K562 (cell line): Measurements from ENCODE around the gene OGDH. TPM values are rescaled to one million over a fixed set of nuclear protein-coding genes. Genes with fewer than 3 reads are reported as not detected.

ENCODE experiments used
- CREB1 ChIP-seq, 2 experiments: sonication (generic) in 1 of 2; formaldehyde crosslinking in 1 of 2; IDR thresholded peaks; 2 replicates each; pipeline versions ENCODE4 v1.6.1 to v1.8.0; 2012 to 2022; ENCODE audit warnings: inconsistent platforms in 1 of 2, mild to moderate bottlenecking in 1 of 2, missing genetic modification reagents in 1 of 2, moderate library complexity in 1 of 2
- HCFC1 ChIP-seq: IDR thresholded peaks from 2 replicates; pipeline ENCODE4 v1.6.1; 2012; ENCODE audit warnings: low read depth, low read length, improper control_type of control experiment
- MAZ ChIP-seq, 2 experiments: fragments of 450-650 bp in 1 of 2; sonication (generic) in 1 of 2; formaldehyde crosslinking; IDR thresholded peaks in 1 of 2; conservative IDR thresholded peaks in 1 of 2; 2 replicates each; pipeline versions ENCODE4 v1.4.0 to v1.5.0; 2020; ENCODE audit warnings: mild to moderate bottlenecking in 1 of 2, missing genetic modification reagents in 1 of 2
- PML ChIP-seq: IDR thresholded peaks from 2 replicates; pipeline ENCODE4 v1.6.1; 2012; ENCODE audit warnings: low read length, inconsistent platforms
- TAF1 ChIP-seq: IDR thresholded peaks from 2 replicates; pipeline ENCODE4 v1.6.1; 2011; ENCODE audit warnings: mild to moderate bottlenecking, low read length, moderate library complexity; ENCODE audit not compliant: insufficient read depth, control insufficient read depth, severe bottlenecking; ENCODE audit errors: extremely low read depth
- ZKSCAN3 ChIP-seq: fragments of 250-450 bp; sonication (Bioruptor Pico); IDR thresholded peaks from 2 replicates; pipeline ENCODE4 v1.4.0; 2020
- ZNF561 ChIP-seq: fragments of 450-650 bp; formaldehyde crosslinking; conservative IDR thresholded peaks from 2 replicates; pipeline ENCODE4 v1.4.0; 2020; ENCODE audit warnings: mild to moderate bottlenecking, moderate library complexity
- polyA plus RNA-seq, 8 experiments: library from polyadenylated mRNA; depleted of rRNA in 4 of 8; stranded (reverse) in 5 of 8; unstranded in 3 of 8; fragments of >200 nt; fragmentation: Nextera tagmentation in 2 of 8; fragmentation: Illumina TruSeq in 1 of 8; extraction: Ambion mirVana in 2 of 8; extraction: Trizol in 1 of 8; gene quantifications; 2 replicates each; pipeline versions ENCODE4 v1.2.1 to v1.2.3, GENCODE V29; 2011 to 2014; ENCODE audit warnings: inconsistent platforms in 1 of 8, missing spikeins in 1 of 8
- total RNA-seq, 7 experiments: library from RNA; depleted of rRNA in 6 of 7; stranded (reverse); fragments of >200 nt in 6 of 7; fragmentation: Illumina TruSeq in 2 of 7; extraction: Trizol in 2 of 7; gene quantifications; 2 replicates each; pipeline versions ENCODE4 v1.2.1 to v1.2.3, GENCODE V29; 2011 to 2021; ENCODE audit warnings: low replicate concordance in 1 of 7
- TF ChIP-seq, protein P1 (sequence below): fragments of 150-350 bp; conservative IDR thresholded peaks from 2 replicates; pipeline ENCODE4 v1.6.1; 2014; ENCODE audit warnings: low read length
- TF ChIP-seq, protein P2 (sequence below): fragments of 250-450 bp; sonication (Bioruptor Pico); IDR thresholded peaks from 2 replicates; pipeline ENCODE4 v1.9.0; 2021; ENCODE audit warnings: mild to moderate bottlenecking, inconsistent platforms
- TF ChIP-seq, protein P3 (sequence below): fragments of 250-450 bp; sonication (Bioruptor Pico); IDR thresholded peaks from 2 replicates; pipeline ENCODE4 v1.4.0; 2020; ENCODE audit warnings: borderline replicate concordance
- TF ChIP-seq, protein P4 (sequence below): fragments of 200-800 bp; sonication (Bioruptor generic); IDR thresholded peaks from 2 replicates; pipeline ENCODE4 v1.6.1; 2016; ENCODE audit warnings: missing genetic modification characterization, missing compliant biosample characterization

Gene OGDH
- total and polyA plus RNA-seq, 9 of the 15 experiments (the other 6 are each of a cell fraction or from before 2014, with no cell fraction given): 3.1 to 80.3 (median 23.5) TPM

DNA sequence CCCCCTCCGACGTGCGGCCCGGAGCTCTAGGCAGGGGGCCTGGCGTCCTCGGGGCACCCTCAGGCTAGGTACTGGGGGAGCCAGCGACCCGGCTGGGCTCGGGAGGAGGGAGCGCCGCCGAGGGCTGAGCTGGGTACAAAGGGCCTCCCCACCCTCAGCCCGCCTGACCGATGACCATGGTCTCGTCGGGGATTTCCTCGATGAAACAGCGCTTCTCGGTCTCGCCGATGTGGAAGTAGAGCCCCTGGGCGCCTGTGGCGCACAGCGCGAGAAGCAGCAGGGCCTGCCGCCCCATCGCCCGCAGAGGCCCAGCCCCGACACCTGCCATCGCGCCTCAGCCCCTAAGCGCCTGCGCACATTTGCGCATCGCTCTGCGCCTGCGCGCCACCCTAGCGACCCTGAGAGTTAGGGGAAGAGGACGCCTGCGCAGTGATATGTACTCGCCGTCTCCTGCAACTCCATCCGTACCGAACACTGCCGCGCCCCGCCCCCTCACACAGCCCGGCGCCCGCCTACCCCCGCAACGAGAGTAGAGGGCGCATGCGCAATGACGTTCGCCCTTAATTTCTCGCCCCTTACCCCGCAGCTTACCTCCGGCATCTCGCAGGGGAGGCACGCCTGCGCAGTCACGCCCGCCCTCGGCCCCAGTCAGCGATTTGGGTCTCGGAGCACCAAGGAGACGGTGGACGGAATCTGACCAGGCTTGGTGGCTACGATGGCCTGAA is 24.4 kb upstream of the OGDH start, which contains the start of gene TMED4 (continued):
- TF ChIP-seq, protein P1, sequence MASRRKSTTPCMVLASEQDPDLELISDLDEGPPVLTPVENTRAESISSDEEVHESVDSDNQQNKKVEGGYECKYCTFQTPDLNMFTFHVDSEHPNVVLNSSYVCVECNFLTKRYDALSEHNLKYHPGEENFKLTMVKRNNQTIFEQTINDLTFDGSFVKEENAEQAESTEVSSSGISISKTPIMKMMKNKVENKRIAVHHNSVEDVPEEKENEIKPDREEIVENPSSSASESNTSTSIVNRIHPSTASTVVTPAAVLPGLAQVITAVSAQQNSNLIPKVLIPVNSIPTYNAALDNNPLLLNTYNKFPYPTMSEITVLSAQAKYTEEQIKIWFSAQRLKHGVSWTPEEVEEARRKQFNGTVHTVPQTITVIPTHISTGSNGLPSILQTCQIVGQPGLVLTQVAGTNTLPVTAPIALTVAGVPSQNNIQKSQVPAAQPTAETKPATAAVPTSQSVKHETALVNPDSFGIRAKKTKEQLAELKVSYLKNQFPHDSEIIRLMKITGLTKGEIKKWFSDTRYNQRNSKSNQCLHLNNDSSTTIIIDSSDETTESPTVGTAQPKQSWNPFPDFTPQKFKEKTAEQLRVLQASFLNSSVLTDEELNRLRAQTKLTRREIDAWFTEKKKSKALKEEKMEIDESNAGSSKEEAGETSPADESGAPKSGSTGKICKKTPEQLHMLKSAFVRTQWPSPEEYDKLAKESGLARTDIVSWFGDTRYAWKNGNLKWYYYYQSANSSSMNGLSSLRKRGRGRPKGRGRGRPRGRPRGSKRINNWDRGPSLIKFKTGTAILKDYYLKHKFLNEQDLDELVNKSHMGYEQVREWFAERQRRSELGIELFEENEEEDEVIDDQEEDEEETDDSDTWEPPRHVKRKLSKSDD: no peak
- TF ChIP-seq CREB1 (IDR thresholded peaks at IDR 0.05): peak; percentile 62; the same call in 1 of the 2 replicates
- peak; percentile 73; the same call in 1 of the 2 replicates for TF ChIP-seq CREB1 (CRISPR knock-in tag; IDR thresholded peaks at IDR 0.05)
- TF ChIP-seq PML: peak; percentile 56; the same call in 1 of the 2 replicates
- TF ChIP-seq ZNF561 (CRISPR knock-in tag): no peak
- TF ChIP-seq, protein P2, sequence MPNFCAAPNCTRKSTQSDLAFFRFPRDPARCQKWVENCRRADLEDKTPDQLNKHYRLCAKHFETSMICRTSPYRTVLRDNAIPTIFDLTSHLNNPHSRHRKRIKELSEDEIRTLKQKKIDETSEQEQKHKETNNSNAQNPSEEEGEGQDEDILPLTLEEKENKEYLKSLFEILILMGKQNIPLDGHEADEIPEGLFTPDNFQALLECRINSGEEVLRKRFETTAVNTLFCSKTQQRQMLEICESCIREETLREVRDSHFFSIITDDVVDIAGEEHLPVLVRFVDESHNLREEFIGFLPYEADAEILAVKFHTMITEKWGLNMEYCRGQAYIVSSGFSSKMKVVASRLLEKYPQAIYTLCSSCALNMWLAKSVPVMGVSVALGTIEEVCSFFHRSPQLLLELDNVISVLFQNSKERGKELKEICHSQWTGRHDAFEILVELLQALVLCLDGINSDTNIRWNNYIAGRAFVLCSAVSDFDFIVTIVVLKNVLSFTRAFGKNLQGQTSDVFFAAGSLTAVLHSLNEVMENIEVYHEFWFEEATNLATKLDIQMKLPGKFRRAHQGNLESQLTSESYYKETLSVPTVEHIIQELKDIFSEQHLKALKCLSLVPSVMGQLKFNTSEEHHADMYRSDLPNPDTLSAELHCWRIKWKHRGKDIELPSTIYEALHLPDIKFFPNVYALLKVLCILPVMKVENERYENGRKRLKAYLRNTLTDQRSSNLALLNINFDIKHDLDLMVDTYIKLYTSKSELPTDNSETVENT (CRISPR knock-in tag): peak; percentile 76
- TF ChIP-seq HCFC1: no peak; the same call in 1 of the 2 replicates
- TF ChIP-seq, protein P3, sequence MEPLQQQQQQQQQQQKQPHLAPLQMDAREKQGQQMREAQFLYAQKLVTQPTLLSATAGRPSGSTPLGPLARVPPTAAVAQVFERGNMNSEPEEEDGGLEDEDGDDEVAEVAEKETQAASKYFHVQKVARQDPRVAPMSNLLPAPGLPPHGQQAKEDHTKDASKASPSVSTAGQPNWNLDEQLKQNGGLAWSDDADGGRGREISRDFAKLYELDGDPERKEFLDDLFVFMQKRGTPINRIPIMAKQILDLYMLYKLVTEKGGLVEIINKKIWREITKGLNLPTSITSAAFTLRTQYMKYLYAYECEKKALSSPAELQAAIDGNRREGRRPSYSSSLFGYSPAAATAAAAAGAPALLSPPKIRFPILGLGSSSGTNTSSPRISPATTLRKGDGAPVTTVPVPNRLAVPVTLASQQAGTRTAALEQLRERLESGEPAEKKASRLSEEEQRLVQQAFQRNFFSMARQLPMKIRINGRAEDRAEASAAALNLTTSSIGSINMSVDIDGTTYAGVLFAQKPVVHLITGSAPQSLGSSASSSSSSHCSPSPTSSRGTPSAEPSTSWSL (CRISPR knock-in tag): no peak
- no peak for TF ChIP-seq ZKSCAN3 (CRISPR knock-in tag)
- peak; percentile 79 for TF ChIP-seq TAF1
- TF ChIP-seq, protein P4, sequence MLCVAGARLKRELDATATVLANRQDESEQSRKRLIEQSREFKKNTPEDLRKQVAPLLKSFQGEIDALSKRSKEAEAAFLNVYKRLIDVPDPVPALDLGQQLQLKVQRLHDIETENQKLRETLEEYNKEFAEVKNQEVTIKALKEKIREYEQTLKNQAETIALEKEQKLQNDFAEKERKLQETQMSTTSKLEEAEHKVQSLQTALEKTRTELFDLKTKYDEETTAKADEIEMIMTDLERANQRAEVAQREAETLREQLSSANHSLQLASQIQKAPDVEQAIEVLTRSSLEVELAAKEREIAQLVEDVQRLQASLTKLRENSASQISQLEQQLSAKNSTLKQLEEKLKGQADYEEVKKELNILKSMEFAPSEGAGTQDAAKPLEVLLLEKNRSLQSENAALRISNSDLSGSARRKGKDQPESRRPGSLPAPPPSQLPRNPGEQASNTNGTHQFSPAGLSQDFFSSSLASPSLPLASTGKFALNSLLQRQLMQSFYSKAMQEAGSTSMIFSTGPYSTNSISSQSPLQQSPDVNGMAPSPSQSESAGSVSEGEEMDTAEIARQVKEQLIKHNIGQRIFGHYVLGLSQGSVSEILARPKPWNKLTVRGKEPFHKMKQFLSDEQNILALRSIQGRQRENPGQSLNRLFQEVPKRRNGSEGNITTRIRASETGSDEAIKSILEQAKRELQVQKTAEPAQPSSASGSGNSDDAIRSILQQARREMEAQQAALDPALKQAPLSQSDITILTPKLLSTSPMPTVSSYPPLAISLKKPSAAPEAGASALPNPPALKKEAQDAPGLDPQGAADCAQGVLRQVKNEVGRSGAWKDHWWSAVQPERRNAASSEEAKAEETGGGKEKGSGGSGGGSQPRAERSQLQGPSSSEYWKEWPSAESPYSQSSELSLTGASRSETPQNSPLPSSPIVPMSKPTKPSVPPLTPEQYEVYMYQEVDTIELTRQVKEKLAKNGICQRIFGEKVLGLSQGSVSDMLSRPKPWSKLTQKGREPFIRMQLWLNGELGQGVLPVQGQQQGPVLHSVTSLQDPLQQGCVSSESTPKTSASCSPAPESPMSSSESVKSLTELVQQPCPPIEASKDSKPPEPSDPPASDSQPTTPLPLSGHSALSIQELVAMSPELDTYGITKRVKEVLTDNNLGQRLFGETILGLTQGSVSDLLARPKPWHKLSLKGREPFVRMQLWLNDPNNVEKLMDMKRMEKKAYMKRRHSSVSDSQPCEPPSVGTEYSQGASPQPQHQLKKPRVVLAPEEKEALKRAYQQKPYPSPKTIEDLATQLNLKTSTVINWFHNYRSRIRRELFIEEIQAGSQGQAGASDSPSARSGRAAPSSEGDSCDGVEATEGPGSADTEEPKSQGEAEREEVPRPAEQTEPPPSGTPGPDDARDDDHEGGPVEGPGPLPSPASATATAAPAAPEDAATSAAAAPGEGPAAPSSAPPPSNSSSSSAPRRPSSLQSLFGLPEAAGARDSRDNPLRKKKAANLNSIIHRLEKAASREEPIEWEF (CRISPR knock-in tag): no peak
- TF ChIP-seq MAZ (CRISPR knock-in tag; conservative IDR thresholded peaks at IDR 0.05 in 1 of 2, IDR thresholded peaks at IDR 0.05 in 1 of 2): peak in 1 of 2 experiments; percentile 75; a peak in 3 of 4 replicates
